ENCODE data around the gene PATJ. TPM values are rescaled to one million over a fixed set of nuclear protein-coding genes. Genes with fewer than 3 reads are reported as not detected.

Gene PATJ
- total and polyA plus RNA-seq, 2 experiments from 2014 or later: 35.3 to 68.4 TPM

DNA sequence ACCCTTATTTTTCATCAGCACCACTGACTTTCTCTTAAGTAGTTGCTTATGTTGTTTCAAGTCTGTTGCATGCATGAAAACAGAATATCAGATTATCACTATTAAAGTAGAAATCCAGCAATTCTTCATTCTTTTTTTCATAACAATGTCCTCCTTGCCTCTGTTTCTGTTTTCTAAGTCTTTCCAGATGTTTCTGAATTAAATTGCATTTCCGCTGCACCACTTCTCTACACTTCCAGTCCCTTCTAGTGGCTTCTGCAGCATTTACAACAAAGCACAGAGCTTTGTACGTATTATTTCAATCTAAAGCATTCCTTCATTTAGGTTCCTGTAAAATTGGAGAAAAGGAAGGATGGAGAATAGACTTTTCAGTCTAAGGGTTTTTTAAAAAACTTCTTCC is 42.4 kb downstream of the PATJ start:
- no peak overlapping the region for H3K27ac Mint-ChIP-seq

DNA sequence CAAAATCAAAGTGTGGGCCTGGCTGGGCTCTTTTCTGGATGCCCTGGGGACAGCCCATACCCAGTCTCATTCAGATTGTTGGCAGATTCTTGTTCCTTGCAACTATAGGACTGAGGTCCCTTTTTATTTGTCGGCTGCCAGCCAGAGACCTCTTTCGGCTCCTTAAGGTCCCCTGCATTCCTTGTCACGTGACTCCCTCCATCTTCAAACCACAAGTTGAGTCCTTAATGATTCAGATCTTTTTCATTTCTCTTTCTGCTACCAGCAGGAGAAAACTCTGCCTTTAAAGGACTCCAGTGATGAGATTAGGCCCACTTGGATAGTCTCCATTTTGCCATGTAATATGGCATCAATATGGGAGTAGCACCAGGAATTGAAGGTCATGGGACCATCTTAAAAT is 48.6 kb downstream of the PATJ start:
- Histone ChIP-seq H3K79me2 (replicated peaks; ENCODE audit: insufficient read depth) (no peaks in the 10 kb centered on the region), H3K27ac (ENCODE audit: low read depth) (no peak overlapping the region), H3K4me1 (ENCODE audit: insufficient read depth) (no peaks in the 10 kb centered on the region), H3K9me2 (ENCODE audit: insufficient read depth) (no peaks in the 10 kb centered on the region), H2AFZ (no peak overlapping the region), H4K20me1 (replicated peaks; ENCODE audit: insufficient read depth) (no peaks in the 10 kb centered on the region), H3K36me3 (ENCODE audit: insufficient read depth) (peaks cover 9% of the 10 kb centered on the region; the same call in 1 of the 2 replicates), H3K27me3 (ENCODE audit: insufficient read depth) (no peaks in the 10 kb centered on the region), H3K4me3 (no peak overlapping the region), H3F3A (replicated peaks; ENCODE audit: low read depth) (no peaks in the 10 kb centered on the region), H3K4me2 (no peak overlapping the region)
- DNase-seq (ENCODE audit: low spot score) (no peak), ATAC-seq (no peak)
- no peak for TF ChIP-seq ZNF114 (CRISPR knock-in tag; IDR thresholded peaks at IDR 0.05)
- H3K4me1 Mint-ChIP-seq: no peaks in the 10 kb centered on the region
- H3K4me3 Mint-ChIP-seq: no peak overlapping the region
- peaks cover 33% of the 10 kb centered on the region for H3K36me3 Mint-ChIP-seq (ENCODE audit: low read depth)
- H3K9me3 Mint-ChIP-seq: no peaks in the 10 kb centered on the region
- no peak overlapping the region for H3K27ac Mint-ChIP-seq
- H3K27me3 Mint-ChIP-seq (ENCODE audit: insufficient read depth, low read depth, poor library complexity): peaks cover 1% of the 10 kb centered on the region

More for the DNA sequence above, 42.4 kb downstream of the PATJ start:
- H3K27me3 ChIP-seq (ENCODE audit: insufficient read depth): no peaks in the 10 kb centered on the region
- DNase-seq (ENCODE audit: low spot score) (no peak), ATAC-seq (no peak)
- no peak for TF ChIP-seq EZH2 (IDR thresholded peaks at IDR 0.05; ENCODE audit: low read depth, unreplicated experiment)
- H3F3A ChIP-seq (replicated peaks; ENCODE audit: low read depth): no peaks in the 10 kb centered on the region
- no peaks in the 10 kb centered on the region for H3K4me1 ChIP-seq (ENCODE audit: insufficient read depth)
- H3K9me3 Mint-ChIP-seq: no peaks in the 10 kb centered on the region
- H2AFZ ChIP-seq: no peak overlapping the region
- peaks cover 6% of the 10 kb centered on the region; the same call in 1 of the 2 replicates for H4K20me1 ChIP-seq (replicated peaks; ENCODE audit: insufficient read depth)
- no peaks in the 10 kb centered on the region for H3K4me1 Mint-ChIP-seq
- H3K36me3 Mint-ChIP-seq (ENCODE audit: low read depth): peaks cover 17% of the 10 kb centered on the region; the same call in 2 of the 3 replicates
- H3K4me3 Mint-ChIP-seq: no peak overlapping the region
- H3K4me3 ChIP-seq: no peak overlapping the region
- H3K4me2 ChIP-seq: no peak overlapping the region
- no peak overlapping the region for H3K27ac ChIP-seq (ENCODE audit: low read depth)
- H3K9me2 ChIP-seq (ENCODE audit: insufficient read depth): no peaks in the 10 kb centered on the region
- peaks cover 6% of the 10 kb centered on the region; the same call in 1 of the 2 replicates for H3K36me3 ChIP-seq (ENCODE audit: insufficient read depth)
- no peaks in the 10 kb centered on the region for H3K79me2 ChIP-seq (replicated peaks; ENCODE audit: insufficient read depth)
- H3K27me3 Mint-ChIP-seq (ENCODE audit: insufficient read depth, low read depth, poor library complexity): no peaks in the 10 kb centered on the region

DNA sequence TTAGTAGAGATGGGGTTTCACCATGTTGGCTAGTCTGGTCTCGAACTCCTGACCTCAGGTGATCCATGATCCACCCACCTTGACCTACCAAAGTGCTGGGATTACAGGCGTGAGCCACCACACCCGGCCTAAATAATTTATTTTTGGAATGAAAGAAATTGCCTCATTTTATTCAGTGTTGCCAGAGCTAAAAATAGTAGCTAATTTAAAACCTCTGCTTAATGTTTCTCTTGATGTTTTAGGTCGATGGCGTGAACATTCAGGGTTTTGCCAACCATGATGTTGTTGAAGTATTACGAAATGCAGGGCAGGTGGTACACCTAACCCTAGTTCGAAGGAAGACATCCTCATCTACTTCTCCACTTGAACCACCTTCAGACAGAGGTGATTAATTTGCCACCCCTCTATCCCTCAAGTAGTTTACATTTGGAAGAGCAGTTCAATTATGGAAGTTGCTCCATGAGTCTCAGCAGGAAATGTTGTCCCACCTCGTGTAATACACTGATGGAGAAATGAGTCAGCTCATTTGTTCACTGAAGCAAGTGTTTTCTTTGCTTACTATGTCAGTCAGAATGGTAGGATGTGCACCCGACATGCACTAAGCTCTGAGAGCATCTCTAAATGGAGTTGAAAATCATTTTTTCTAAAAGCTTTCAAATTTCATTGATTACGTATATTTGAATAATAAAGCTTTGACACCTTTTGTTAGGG is 54.9 kb downstream of the PATJ start:
- Mint-ChIP-seq H3K27me3 (ENCODE audit: insufficient read depth, low read depth, poor library complexity) (peaks cover 1% of the 10 kb centered on the region), H3K4me3 (no peak overlapping the region), H3K9me3 (no peaks in the 10 kb centered on the region), H3K4me1 (no peaks in the 10 kb centered on the region), H3K27ac (no peak overlapping the region; the same call in 1 of the 2 replicates), H3K36me3 (ENCODE audit: low read depth) (peaks cover 61% of the 10 kb centered on the region)
- Histone ChIP-seq H3K4me2 (no peak overlapping the region), H3K79me2 (replicated peaks; ENCODE audit: insufficient read depth) (no peaks in the 10 kb centered on the region), H3K4me1 (ENCODE audit: insufficient read depth) (no peaks in the 10 kb centered on the region), H2AFZ (no peak overlapping the region), H3K27ac (ENCODE audit: low read depth) (no peak overlapping the region), H3K9me2 (ENCODE audit: insufficient read depth) (no peaks in the 10 kb centered on the region), H3K4me3 (no peak overlapping the region), H3K27me3 (ENCODE audit: insufficient read depth) (no peaks in the 10 kb centered on the region), H3K36me3 (ENCODE audit: insufficient read depth) (peaks cover 26% of the 10 kb centered on the region), H3F3A (replicated peaks; ENCODE audit: low read depth) (no peaks in the 10 kb centered on the region), H4K20me1 (replicated peaks; ENCODE audit: insufficient read depth) (no peaks in the 10 kb centered on the region; the same call in 1 of the 2 replicates)
- DNase-seq (ENCODE audit: low spot score): no peak
- ATAC-seq: no peak
- TF ChIP-seq NANOG (IDR thresholded peaks at IDR 0.05; ENCODE audit: borderline replicate concordance): no peak
- no peak for TF ChIP-seq ZNF114 (CRISPR knock-in tag; IDR thresholded peaks at IDR 0.05)
- TF ChIP-seq POLR2AphosphoS5 (IDR thresholded peaks at IDR 0.05; ENCODE audit: low read depth): no peak
- no peak for TF ChIP-seq STAT1 (IDR thresholded peaks at IDR 0.05; ENCODE audit: unreplicated experiment)
- TF ChIP-seq, protein P1, sequence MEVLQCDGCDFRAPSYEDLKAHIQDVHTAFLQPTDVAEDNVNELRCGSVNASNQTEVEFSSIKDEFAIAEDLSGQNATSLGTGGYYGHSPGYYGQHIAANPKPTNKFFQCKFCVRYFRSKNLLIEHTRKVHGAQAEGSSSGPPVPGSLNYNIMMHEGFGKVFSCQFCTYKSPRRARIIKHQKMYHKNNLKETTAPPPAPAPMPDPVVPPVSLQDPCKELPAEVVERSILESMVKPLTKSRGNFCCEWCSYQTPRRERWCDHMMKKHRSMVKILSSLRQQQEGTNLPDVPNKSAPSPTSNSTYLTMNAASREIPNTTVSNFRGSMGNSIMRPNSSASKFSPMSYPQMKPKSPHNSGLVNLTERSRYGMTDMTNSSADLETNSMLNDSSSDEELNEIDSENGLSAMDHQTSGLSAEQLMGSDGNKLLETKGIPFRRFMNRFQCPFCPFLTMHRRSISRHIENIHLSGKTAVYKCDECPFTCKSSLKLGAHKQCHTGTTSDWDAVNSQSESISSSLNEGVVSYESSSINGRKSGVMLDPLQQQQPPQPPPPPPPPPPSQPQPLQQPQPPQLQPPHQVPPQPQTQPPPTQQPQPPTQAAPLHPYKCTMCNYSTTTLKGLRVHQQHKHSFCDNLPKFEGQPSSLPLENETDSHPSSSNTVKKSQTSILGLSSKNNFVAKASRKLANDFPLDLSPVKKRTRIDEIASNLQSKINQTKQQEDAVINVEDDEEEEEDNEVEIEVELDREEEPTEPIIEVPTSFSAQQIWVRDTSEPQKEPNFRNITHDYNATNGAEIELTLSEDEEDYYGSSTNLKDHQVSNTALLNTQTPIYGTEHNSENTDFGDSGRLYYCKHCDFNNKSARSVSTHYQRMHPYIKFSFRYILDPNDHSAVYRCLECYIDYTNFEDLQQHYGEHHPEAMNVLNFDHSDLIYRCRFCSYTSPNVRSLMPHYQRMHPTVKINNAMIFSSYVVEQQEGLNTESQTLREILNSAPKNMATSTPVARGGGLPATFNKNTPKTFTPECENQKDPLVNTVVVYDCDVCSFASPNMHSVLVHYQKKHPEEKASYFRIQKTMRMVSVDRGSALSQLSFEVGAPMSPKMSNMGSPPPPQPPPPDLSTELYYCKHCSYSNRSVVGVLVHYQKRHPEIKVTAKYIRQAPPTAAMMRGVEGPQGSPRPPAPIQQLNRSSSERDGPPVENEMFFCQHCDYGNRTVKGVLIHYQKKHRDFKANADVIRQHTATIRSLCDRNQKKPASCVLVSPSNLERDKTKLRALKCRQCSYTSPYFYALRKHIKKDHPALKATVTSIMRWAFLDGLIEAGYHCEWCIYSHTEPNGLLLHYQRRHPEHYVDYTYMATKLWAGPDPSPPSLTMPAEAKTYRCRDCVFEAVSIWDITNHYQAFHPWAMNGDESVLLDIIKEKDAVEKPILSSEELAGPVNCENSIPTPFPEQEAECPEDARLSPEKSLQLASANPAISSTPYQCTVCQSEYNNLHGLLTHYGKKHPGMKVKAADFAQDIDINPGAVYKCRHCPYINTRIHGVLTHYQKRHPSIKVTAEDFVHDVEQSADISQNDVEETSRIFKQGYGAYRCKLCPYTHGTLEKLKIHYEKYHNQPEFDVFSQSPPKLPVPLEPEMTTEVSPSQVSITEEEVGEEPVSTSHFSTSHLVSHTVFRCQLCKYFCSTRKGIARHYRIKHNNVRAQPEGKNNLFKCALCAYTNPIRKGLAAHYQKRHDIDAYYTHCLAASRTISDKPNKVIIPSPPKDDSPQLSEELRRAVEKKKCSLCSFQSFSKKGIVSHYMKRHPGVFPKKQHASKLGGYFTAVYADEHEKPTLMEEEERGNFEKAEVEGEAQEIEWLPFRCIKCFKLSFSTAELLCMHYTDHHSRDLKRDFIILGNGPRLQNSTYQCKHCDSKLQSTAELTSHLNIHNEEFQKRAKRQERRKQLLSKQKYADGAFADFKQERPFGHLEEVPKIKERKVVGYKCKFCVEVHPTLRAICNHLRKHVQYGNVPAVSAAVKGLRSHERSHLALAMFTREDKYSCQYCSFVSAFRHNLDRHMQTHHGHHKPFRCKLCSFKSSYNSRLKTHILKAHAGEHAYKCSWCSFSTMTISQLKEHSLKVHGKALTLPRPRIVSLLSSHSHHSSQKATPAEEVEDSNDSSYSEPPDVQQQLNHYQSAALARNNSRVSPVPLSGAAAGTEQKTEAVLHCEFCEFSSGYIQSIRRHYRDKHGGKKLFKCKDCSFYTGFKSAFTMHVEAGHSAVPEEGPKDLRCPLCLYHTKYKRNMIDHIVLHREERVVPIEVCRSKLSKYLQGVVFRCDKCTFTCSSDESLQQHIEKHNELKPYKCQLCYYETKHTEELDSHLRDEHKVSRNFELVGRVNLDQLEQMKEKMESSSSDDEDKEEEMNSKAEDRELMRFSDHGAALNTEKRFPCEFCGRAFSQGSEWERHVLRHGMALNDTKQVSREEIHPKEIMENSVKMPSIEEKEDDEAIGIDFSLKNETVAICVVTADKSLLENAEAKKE (CRISPR knock-in tag; IDR thresholded peaks at IDR 0.05): no peak
